DOHH2 (cell line): ENCODE measurements around the gene TCL1B.

Source experiments
- CTCF ChIP-seq: fragments of 200-600 bp; sonication (generic); IDR thresholded peaks from one replicate; pipeline ENCODE4 v1.5.1; 2014; ENCODE audit warnings: antibody characterized with exemption, mild to moderate bottlenecking, low read depth, low read length; ENCODE audit not compliant: poor library complexity, severe bottlenecking
- EZH2phosphoT487 ChIP-seq: fragments of 200-600 bp; sonication (generic); IDR thresholded peaks from 2 replicates; pipeline ENCODE4 v1.6.1; 2017; ENCODE audit warnings: borderline replicate concordance, mild to moderate bottlenecking, antibody characterized with exemption, low read length, moderate library complexity, mixed read lengths

DNA sequence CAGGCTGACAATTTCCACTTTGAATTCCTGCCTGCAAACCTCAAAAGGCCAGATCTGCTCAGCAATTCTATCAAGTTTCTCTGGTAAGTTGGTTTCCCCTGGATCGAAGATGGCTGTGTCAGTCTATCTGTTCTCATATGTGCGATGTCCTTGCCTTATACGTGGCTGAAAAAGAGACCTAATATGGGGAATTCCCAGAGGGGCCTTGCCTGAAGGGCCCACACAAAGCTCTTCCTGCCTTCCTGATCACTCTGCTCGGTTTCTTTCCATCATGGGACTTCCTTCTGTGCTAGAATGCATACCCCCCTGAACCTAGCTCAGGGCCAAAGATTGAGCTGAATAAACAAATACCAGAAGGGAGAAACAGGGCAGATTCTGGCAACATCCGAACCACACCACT is 13.2 kb downstream of the TCL1B start:
- TF ChIP-seq CTCF = no peak
- TF ChIP-seq EZH2phosphoT487 = no peak
